Measurements from ENCODE around the gene IBSP.
A peak's percentile ranks its signal among the peaks of the same experiment; 100 is the strongest.

DNA sequence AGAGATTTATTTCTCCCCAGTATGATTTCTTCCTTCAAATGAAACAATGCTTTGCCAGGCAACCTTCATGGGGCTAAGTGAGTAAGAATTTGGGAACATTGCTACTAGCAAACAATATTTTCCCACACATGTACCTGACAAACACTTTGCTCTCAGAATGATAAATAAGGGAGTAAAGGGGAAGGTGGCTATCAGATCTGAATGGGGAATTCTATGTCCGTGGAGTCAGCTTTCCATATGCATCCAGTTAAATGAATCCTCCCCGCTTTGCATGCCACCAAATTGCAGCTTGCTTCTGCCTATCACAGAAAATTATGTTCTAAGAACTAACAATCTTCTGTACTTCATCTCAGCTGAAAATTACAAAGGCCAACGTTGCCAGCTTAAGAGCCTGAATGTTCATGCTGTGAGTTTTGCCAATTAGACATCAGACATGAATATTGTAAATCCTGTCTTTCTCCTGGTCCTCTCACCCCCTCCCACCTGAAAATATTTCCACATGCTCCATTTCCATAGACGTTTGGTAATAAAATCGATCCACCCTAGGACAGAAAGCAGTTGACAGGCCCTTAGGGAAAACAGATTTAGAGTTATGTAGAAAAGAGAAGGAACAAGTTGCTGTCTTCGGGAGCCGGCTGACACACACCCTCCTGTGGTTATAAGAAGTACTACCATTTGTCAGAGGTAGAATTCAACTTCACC, 39.7 kb downstream of the IBSP start:
- TF ChIP-seq, protein P1, sequence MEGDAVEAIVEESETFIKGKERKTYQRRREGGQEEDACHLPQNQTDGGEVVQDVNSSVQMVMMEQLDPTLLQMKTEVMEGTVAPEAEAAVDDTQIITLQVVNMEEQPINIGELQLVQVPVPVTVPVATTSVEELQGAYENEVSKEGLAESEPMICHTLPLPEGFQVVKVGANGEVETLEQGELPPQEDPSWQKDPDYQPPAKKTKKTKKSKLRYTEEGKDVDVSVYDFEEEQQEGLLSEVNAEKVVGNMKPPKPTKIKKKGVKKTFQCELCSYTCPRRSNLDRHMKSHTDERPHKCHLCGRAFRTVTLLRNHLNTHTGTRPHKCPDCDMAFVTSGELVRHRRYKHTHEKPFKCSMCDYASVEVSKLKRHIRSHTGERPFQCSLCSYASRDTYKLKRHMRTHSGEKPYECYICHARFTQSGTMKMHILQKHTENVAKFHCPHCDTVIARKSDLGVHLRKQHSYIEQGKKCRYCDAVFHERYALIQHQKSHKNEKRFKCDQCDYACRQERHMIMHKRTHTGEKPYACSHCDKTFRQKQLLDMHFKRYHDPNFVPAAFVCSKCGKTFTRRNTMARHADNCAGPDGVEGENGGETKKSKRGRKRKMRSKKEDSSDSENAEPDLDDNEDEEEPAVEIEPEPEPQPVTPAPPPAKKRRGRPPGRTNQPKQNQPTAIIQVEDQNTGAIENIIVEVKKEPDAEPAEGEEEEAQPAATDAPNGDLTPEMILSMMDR (conservative IDR thresholded peaks at IDR 0.05 in 1 of 2, IDR thresholded peaks at IDR 0.05 in 1 of 2; ENCODE audit: extremely low read depth in 1 of 2, insufficient read depth in 1 of 2, low read depth in 1 of 2, low read length in 2 of 2), result peak; percentile 60 to 79
- TF ChIP-seq EZH2 (IDR thresholded peaks at IDR 0.05; ENCODE audit: borderline replicate concordance, low read length), result no peak

Data from mammary epithelial cell (primary cell).